DND-41 (cell line): ENCODE data around the gene FRMD3.

ENCODE experiments used
- ATAC-seq: fragments of 200-7000 bp; cut with Tn5 transposase; 3 replicates; pipeline ENCODE4 v1.9.1; 2021; ENCODE audit warnings: low read depth; ENCODE audit not compliant: insufficient read depth
- DNase-seq: peaks from one replicate; pipeline ENCODE4 v3.0.0-alpha.2; 2020
- H2AFZ ChIP-seq: 2 replicates; pipeline ENCODE4 v1.6.0; 2012; ENCODE audit warnings: low read depth, low read length
- H3K27ac ChIP-seq: 2 replicates; pipeline ENCODE4 v1.5.1; 2012; ENCODE audit warnings: low read length, inconsistent platforms
- H3K27me3 ChIP-seq: fragments of 200-600 bp; sonication (generic); 2 replicates; pipeline ENCODE4 v1.6.0; 2012; ENCODE audit warnings: low read length, mild to moderate bottlenecking, inconsistent platforms; ENCODE audit not compliant: insufficient read depth, poor library complexity
- H3K36me3 ChIP-seq: 2 replicates; pipeline ENCODE4 v1.5.1; 2012; ENCODE audit warnings: low read length, inconsistent platforms; ENCODE audit not compliant: insufficient read depth
- H3K4me1 ChIP-seq: 2 replicates; pipeline ENCODE4 v1.5.1; 2012; ENCODE audit warnings: mild to moderate bottlenecking, low read length; ENCODE audit not compliant: insufficient read depth
- H3K4me2 ChIP-seq: 2 replicates; pipeline ENCODE4 v1.6.0; 2012; ENCODE audit warnings: mild to moderate bottlenecking, moderate library complexity, low read length, inconsistent platforms; ENCODE audit not compliant: insufficient read depth
- H3K4me3 ChIP-seq, 2 experiments: fragments of 200-600 bp in 1 of 2; shearing (Covaris generic) in 1 of 2; 2 replicates each; pipeline ENCODE4 v1.5.1; 2012 to 2016; ENCODE audit warnings: inconsistent platforms in 2 of 2, low read length in 2 of 2, mild to moderate bottlenecking in 2 of 2, low read depth in 1 of 2, moderate library complexity in 1 of 2
- H3K79me2 ChIP-seq: 2 replicates; pipeline ENCODE4 v1.6.0; 2012; ENCODE audit warnings: low read length, inconsistent platforms; ENCODE audit not compliant: insufficient read depth
- H3K9ac ChIP-seq: 2 replicates; pipeline ENCODE4 v1.6.0; 2012; ENCODE audit warnings: low read depth, mild to moderate bottlenecking, inconsistent platforms, low read length, moderate library complexity
- H3K9me3 ChIP-seq: 2 replicates; pipeline ENCODE4 v1.5.1; 2012; ENCODE audit warnings: low read length, moderate library complexity, mild to moderate bottlenecking, inconsistent platforms; ENCODE audit not compliant: insufficient read depth, severe bottlenecking
- H4K20me1 ChIP-seq: 2 replicates; pipeline ENCODE4 v1.6.0; 2012; ENCODE audit warnings: low read length; ENCODE audit not compliant: insufficient read depth
- CTCF ChIP-seq: IDR thresholded peaks from 2 replicates; pipeline ENCODE4 v1.5.1; 2012; ENCODE audit warnings: borderline replicate concordance, low read length, moderate library complexity, mild to moderate bottlenecking; ENCODE audit not compliant: poor library complexity, severe bottlenecking; ENCODE audit errors: extremely low read depth
- EZH2 ChIP-seq: IDR thresholded peaks from 3 replicates; pipeline ENCODE4 v1.6.1; 2012; ENCODE audit warnings: borderline replicate concordance, low read depth, mild to moderate bottlenecking, moderate library complexity, low read length, inconsistent platforms; ENCODE audit not compliant: severe bottlenecking

Gene FRMD3

GRCh38 chr9:83477120-83477519 lies 61.1 kb downstream of the FRMD3 start:
- H3K27ac ChIP-seq: no peak overlapping the region
- DNase-seq: no peak
- H4K20me1 ChIP-seq: no peaks in the 10 kb centered on the region
- no peak overlapping the region for H2AFZ ChIP-seq
- no peak overlapping the region for H3K4me3 ChIP-seq
- no peak for ATAC-seq
- no peak overlapping the region for H3K4me2 ChIP-seq
- H3K9ac ChIP-seq: no peak overlapping the region
- H3K36me3 ChIP-seq: no peaks in the 10 kb centered on the region
- no peaks in the 10 kb centered on the region for H3K4me1 ChIP-seq
- H3K79me2 ChIP-seq: no peaks in the 10 kb centered on the region
- no peaks in the 10 kb centered on the region for H3K27me3 ChIP-seq
- TF ChIP-seq CTCF (no peak), EZH2 (no peak)
- peaks cover 2% of the 10 kb centered on the region for H3K9me3 ChIP-seq

DNA sequence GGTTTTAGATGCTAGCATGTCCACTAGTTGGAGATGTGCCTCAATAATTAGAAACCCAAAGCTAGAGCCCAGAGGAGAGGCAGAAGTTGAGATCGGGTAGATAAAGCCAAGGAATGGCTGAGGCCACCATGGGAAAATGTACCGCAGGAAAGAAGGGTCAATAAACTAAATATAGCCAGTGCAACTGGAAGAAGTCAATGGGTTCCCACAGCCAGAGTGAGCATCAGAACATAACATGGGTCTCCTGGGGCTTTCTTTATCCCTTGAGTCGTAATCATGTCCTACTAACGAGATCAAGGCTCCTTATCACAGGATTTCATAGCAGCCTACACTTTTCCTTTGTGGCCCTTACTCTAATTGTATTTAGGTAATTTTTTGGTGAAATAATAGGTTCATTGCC lies 61.7 kb downstream of the FRMD3 start:
- H3K9me3 ChIP-seq: peaks cover 2% of the 10 kb centered on the region
- no peak for TF ChIP-seq CTCF
- no peak for TF ChIP-seq EZH2
- H4K20me1 ChIP-seq: no peaks in the 10 kb centered on the region
- no peak overlapping the region for H3K4me2 ChIP-seq
- no peaks in the 10 kb centered on the region for H3K4me1 ChIP-seq
- H3K27me3 ChIP-seq: no peaks in the 10 kb centered on the region
- H3K27ac ChIP-seq: no peak overlapping the region
- no peak overlapping the region for H2AFZ ChIP-seq
- ATAC-seq: no peak
- no peaks in the 10 kb centered on the region for H3K36me3 ChIP-seq
- no peaks in the 10 kb centered on the region for H3K79me2 ChIP-seq
- no peak for DNase-seq
- no peak overlapping the region for H3K4me3 ChIP-seq
- no peak overlapping the region for H3K9ac ChIP-seq

DNA sequence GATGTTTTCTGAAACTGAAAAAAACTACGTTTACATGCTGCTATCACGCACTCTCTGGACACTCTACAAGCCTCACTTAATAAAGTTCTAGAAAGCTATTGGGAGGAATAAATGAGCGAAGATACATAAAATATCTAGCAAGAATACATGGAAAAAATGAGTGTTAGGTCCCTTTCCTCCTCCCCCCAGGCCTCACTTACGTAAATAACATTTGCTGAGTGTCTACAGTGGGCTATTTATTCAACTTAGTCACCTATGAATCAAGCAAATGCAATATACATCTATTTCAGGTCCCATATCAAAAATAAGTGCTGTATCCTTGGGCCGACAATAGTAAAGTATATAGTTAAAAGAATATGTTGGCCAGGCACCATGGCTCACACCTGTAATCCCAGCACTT lies 62.5 kb downstream of the FRMD3 start:
- H3K4me3 ChIP-seq: no peak overlapping the region
- no peak overlapping the region for H3K4me2 ChIP-seq
- TF ChIP-seq CTCF (no peak), EZH2 (no peak)
- no peaks in the 10 kb centered on the region for H3K36me3 ChIP-seq
- H3K27me3 ChIP-seq: no peaks in the 10 kb centered on the region
- peaks cover 2% of the 10 kb centered on the region for H3K9me3 ChIP-seq
- no peaks in the 10 kb centered on the region for H3K79me2 ChIP-seq
- H2AFZ ChIP-seq: no peak overlapping the region
- H3K4me1 ChIP-seq: no peaks in the 10 kb centered on the region
- no peak overlapping the region for H3K9ac ChIP-seq
- H4K20me1 ChIP-seq: no peaks in the 10 kb centered on the region
- no peak overlapping the region for H3K27ac ChIP-seq
- DNase-seq (no peak), ATAC-seq (no peak)

- H3K36me3 ChIP-seq: no peaks in the 10 kb centered on the region
- DNase-seq: no peak
- no peaks in the 10 kb centered on the region for H3K4me1 ChIP-seq
- H4K20me1 ChIP-seq: no peaks in the 10 kb centered on the region
- no peaks in the 10 kb centered on the region for H3K27me3 ChIP-seq
- no peak for TF ChIP-seq CTCF
- TF ChIP-seq EZH2: no peak
- no peak overlapping the region for H2AFZ ChIP-seq
- no peak overlapping the region for H3K4me2 ChIP-seq
- no peak overlapping the region for H3K4me3 ChIP-seq
- no peak overlapping the region for H3K27ac ChIP-seq
- H3K79me2 ChIP-seq: no peaks in the 10 kb centered on the region
- H3K9ac ChIP-seq: no peak overlapping the region
- no peaks in the 10 kb centered on the region for H3K9me3 ChIP-seq
- no peak for ATAC-seq
Measured at GRCh38 chr9:83474631-83475030, 63.6 kb downstream of the FRMD3 start.
